CD4-positive, alpha-beta T cell treated with Interleukin-6 at 100 ng/mL for 8 hours (primary cell): ENCODE results near the gene SYT3.
A peak's percentile ranks its signal among the peaks of the same experiment; 100 is the strongest.

Experiments
- DNase-seq: peaks from one replicate; pipeline ENCODE4 v3.0.0-alpha.2; 2020; ENCODE audit warnings: mixed read lengths, low spot score

SYT3 gene

GRCh38 chr19:50661766-50662650 lies 22.3 kb upstream of the SYT3 start:
- DNase-seq = no peak

GRCh38 chr19:50661023-50661422 lies 21.3 kb upstream of the SYT3 start:
- DNase-seq = no peak

- DNase-seq = no peak
Observed at GRCh38 chr19:50660088-50660366, 20.3 kb upstream of the SYT3 start.

- DNase-seq = no peak
Observed at GRCh38 chr19:50659318-50660087, 19.8 kb upstream of the SYT3 start.

- peak; percentile 21 for DNase-seq
Observed at GRCh38 chr19:50658441-50659317, 19.0 kb upstream of the SYT3 start.

- peak; percentile 54 for DNase-seq
Observed at GRCh38 chr19:50657712-50658440, 18.2 kb upstream of the SYT3 start.

GRCh38 chr19:50657222-50657669 lies 17.6 kb upstream of the SYT3 start:
- DNase-seq = no peak

GRCh38 chr19:50654882-50655281 lies 15.2 kb upstream of the SYT3 start:
- DNase-seq = no peak

GRCh38 chr19:50652722-50653121 lies 13.0 kb upstream of the SYT3 start:
- DNase-seq = no peak

- no peak for DNase-seq
Observed at GRCh38 chr19:50651174-50651573, 11.5 kb upstream of the SYT3 start.

GRCh38 chr19:50649433-50650391 lies 10.0 kb upstream of the SYT3 start, which contains the start of gene C19orf81:
Gene C19orf81, plus strand, starts transcription at chr19:50649445. Its CDS starts 0 bp downstream, at chr19:50649445.
- no peak for DNase-seq

GRCh38 chr19:50648659-50649058 lies 9.0 kb upstream of the SYT3 start:
- DNase-seq = no peak

- DNase-seq = no peak
Observed at GRCh38 chr19:50647879-50648615, 8.4 kb upstream of the SYT3 start.

- DNase-seq = no peak
Observed at GRCh38 chr19:50646074-50646807, 6.6 kb upstream of the SYT3 start.

- DNase-seq = no peak
Observed at GRCh38 chr19:50645107-50645506, 5.4 kb upstream of the SYT3 start.

GRCh38 chr19:50644315-50644915 lies 4.7 kb upstream of the SYT3 start:
- DNase-seq = no peak

- no peak for DNase-seq
Observed at GRCh38 chr19:50640368-50640767, 687 bp upstream of the SYT3 start.

GRCh38 chr19:50638600-50638999 lies 1.1 kb downstream of the SYT3 start:
- DNase-seq = no peak
